ENCODE data around the gene GAGE12C. TPM values are rescaled to one million over a fixed set of nuclear protein-coding genes. Genes with fewer than 3 reads are reported as not detected.
"Not testable (repeated sequence)": the region's sequence is repeated elsewhere in the genome, so short reads cannot be mapped to it uniquely, and the experiment has no call there.

GAGE12C gene, protein sequence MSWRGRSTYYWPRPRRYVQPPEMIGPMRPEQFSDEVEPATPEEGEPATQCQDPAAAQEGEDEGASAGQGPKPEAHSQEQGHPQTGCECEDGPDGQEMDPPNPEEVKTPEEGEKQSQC
- not detected for total RNA-seq (2013)
- not detected for polyA plus RNA-seq
- not detected in 2 replicates for polyA minus RNA-seq
- total RNA-seq, result 0 reads per million in 11 experiments

DNA sequence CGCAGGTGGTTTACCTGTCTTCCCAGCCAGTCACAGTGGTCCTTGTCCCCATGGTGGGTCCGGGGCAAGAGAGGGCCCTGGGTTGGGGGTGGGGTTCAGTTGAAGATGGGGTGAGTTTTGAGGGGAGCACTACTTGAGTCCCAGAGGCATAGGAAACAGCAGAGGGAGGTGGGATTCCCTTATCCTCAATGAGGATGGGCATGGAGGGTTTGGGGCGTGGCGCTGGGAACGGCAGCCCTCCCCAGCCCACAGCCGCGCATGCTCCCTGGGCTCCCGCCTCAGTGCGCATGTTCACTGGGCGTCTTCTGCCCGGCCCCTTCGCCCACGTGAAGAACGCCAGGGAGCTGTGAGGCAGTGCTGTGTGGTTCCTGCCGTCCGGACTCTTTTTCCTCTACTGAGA is at the start of gene GAGE12C:
Gene GAGE12C (plus strand): TSS at position 301 of the 400 bp plus-strand sequence. CDS start 1,155 bp downstream, outside the sequence.
- H2AFZ ChIP-seq (ENCODE audit: insufficient read depth, low read depth, low read length, poor library complexity, severe bottlenecking); H3K9me3 Mint-ChIP-seq; H3K4me2 ChIP-seq (replicated peaks; ENCODE audit: extremely low read depth, low read length, poor library complexity, severe bottlenecking); H3K27me3 ChIP-seq (ENCODE audit: control insufficient read depth in 2 of 2, insufficient read depth in 2 of 2, low read length in 2 of 2); H3K36me3 Mint-ChIP-seq; DNase-seq; H3K27ac Mint-ChIP-seq; H4K20me1 ChIP-seq (ENCODE audit: insufficient read depth, low read length); H3K27ac ChIP-seq (ENCODE audit: low read depth in 1 of 2, low read length in 2 of 2); H3K79me2 ChIP-seq (ENCODE audit: insufficient read depth, low read length); H3K4me1 ChIP-seq (ENCODE audit: control insufficient read depth in 1 of 2, insufficient read depth in 2 of 2, low read length in 2 of 2); H3K4me1 Mint-ChIP-seq; H3K4me3 ChIP-seq (replicated peaks in 1 of 3; ENCODE audit: low read depth in 2 of 3, low read length in 3 of 3); H3K9ac ChIP-seq (ENCODE audit: insufficient read depth, low read length, poor library complexity, severe bottlenecking); H3K36me3 ChIP-seq (replicated peaks in 1 of 2; ENCODE audit: control insufficient read depth in 1 of 2, insufficient read depth in 2 of 2, low read length in 2 of 2); intact Hi-C loops (cut with micrococcal nuclease); H3K9me3 ChIP-seq (replicated peaks in 1 of 2; ENCODE audit: control insufficient read depth in 1 of 2, insufficient read depth in 1 of 2, low read length in 2 of 2); H3K4me3 Mint-ChIP-seq; H3K27me3 Mint-ChIP-seq (ENCODE audit: low read depth in 3 of 3): not testable (repeated sequence)
- no CpG with 5 or more reads among the region's 16 CpGs for WGBS (ENCODE audit: insufficient coverage)

DNA sequence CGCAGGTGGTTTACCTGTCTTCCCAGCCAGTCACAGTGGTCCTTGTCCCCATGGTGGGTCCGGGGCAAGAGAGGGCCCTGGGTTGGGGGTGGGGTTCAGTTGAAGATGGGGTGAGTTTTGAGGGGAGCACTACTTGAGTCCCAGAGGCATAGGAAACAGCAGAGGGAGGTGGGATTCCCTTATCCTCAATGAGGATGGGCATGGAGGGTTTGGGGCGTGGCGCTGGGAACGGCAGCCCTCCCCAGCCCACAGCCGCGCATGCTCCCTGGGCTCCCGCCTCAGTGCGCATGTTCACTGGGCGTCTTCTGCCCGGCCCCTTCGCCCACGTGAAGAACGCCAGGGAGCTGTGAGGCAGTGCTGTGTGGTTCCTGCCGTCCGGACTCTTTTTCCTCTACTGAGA is 9.5 kb downstream of the GAGE12C start, which contains the start of gene GAGE12D:
Gene GAGE12D (plus strand): TSS at position 301 of the 400 bp plus-strand sequence. CDS start 1,155 bp downstream, outside the sequence.
- H3K4me1 Mint-ChIP-seq; H3K27ac ChIP-seq (ENCODE audit: low read depth in 1 of 2, low read length in 2 of 2); H3K36me3 Mint-ChIP-seq; H3K36me3 ChIP-seq (replicated peaks in 1 of 2; ENCODE audit: control insufficient read depth in 1 of 2, insufficient read depth in 2 of 2, low read length in 2 of 2); H3K79me2 ChIP-seq (ENCODE audit: insufficient read depth, low read length); intact Hi-C loops (cut with micrococcal nuclease); H3K4me3 ChIP-seq (replicated peaks in 1 of 3; ENCODE audit: low read depth in 2 of 3, low read length in 3 of 3); H2AFZ ChIP-seq (ENCODE audit: insufficient read depth, low read depth, low read length, poor library complexity, severe bottlenecking); H3K4me3 Mint-ChIP-seq; H3K4me2 ChIP-seq (replicated peaks; ENCODE audit: extremely low read depth, low read length, poor library complexity, severe bottlenecking); H3K4me1 ChIP-seq (ENCODE audit: control insufficient read depth in 1 of 2, insufficient read depth in 2 of 2, low read length in 2 of 2); H3K9me3 ChIP-seq (replicated peaks in 1 of 2; ENCODE audit: control insufficient read depth in 1 of 2, insufficient read depth in 1 of 2, low read length in 2 of 2); H3K27ac Mint-ChIP-seq; H3K9ac ChIP-seq (ENCODE audit: insufficient read depth, low read length, poor library complexity, severe bottlenecking); H3K27me3 ChIP-seq (ENCODE audit: control insufficient read depth in 2 of 2, insufficient read depth in 2 of 2, low read length in 2 of 2); H4K20me1 ChIP-seq (ENCODE audit: insufficient read depth, low read length); H3K27me3 Mint-ChIP-seq (ENCODE audit: low read depth in 3 of 3); H3K9me3 Mint-ChIP-seq; DNase-seq: not testable (repeated sequence)
- WGBS (ENCODE audit: insufficient coverage), result no CpG with 5 or more reads among the region's 16 CpGs

DNA sequence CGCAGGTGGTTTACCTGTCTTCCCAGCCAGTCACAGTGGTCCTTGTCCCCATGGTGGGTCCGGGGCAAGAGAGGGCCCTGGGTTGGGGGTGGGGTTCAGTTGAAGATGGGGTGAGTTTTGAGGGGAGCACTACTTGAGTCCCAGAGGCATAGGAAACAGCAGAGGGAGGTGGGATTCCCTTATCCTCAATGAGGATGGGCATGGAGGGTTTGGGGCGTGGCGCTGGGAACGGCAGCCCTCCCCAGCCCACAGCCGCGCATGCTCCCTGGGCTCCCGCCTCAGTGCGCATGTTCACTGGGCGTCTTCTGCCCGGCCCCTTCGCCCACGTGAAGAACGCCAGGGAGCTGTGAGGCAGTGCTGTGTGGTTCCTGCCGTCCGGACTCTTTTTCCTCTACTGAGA is 19.0 kb downstream of the GAGE12C start, which contains the start of gene GAGE12E:
Gene GAGE12E (plus strand): TSS at position 301 of the 400 bp plus-strand sequence. CDS start 1,155 bp downstream, outside the sequence.
- H3K4me1 Mint-ChIP-seq; H4K20me1 ChIP-seq (ENCODE audit: insufficient read depth, low read length); H3K9me3 Mint-ChIP-seq; H3K4me1 ChIP-seq (ENCODE audit: control insufficient read depth in 1 of 2, insufficient read depth in 2 of 2, low read length in 2 of 2); H3K27me3 ChIP-seq (ENCODE audit: control insufficient read depth in 2 of 2, insufficient read depth in 2 of 2, low read length in 2 of 2); H3K9ac ChIP-seq (ENCODE audit: insufficient read depth, low read length, poor library complexity, severe bottlenecking); H3K36me3 Mint-ChIP-seq; H3K4me2 ChIP-seq (replicated peaks; ENCODE audit: extremely low read depth, low read length, poor library complexity, severe bottlenecking); H3K36me3 ChIP-seq (replicated peaks in 1 of 2; ENCODE audit: control insufficient read depth in 1 of 2, insufficient read depth in 2 of 2, low read length in 2 of 2); H3K9me3 ChIP-seq (replicated peaks in 1 of 2; ENCODE audit: control insufficient read depth in 1 of 2, insufficient read depth in 1 of 2, low read length in 2 of 2); H3K79me2 ChIP-seq (ENCODE audit: insufficient read depth, low read length); DNase-seq; H3K27ac Mint-ChIP-seq; H3K4me3 Mint-ChIP-seq; H3K27me3 Mint-ChIP-seq (ENCODE audit: low read depth in 3 of 3); H3K27ac ChIP-seq (ENCODE audit: low read depth in 1 of 2, low read length in 2 of 2); intact Hi-C loops (cut with micrococcal nuclease); H3K4me3 ChIP-seq (replicated peaks in 1 of 3; ENCODE audit: low read depth in 2 of 3, low read length in 3 of 3); H2AFZ ChIP-seq (ENCODE audit: insufficient read depth, low read depth, low read length, poor library complexity, severe bottlenecking): not testable (repeated sequence)
- WGBS (ENCODE audit: insufficient coverage), result no CpG with 5 or more reads among the region's 16 CpGs

DNA sequence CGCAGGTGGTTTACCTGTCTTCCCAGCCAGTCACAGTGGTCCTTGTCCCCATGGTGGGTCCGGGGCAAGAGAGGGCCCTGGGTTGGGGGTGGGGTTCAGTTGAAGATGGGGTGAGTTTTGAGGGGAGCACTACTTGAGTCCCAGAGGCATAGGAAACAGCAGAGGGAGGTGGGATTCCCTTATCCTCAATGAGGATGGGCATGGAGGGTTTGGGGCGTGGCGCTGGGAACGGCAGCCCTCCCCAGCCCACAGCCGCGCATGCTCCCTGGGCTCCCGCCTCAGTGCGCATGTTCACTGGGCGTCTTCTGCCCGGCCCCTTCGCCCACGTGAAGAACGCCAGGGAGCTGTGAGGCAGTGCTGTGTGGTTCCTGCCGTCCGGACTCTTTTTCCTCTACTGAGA is 28.6 kb downstream of the GAGE12C start, which contains the start of gene GAGE12F:
Gene GAGE12F (plus strand): TSS at position 301 of the 400 bp plus-strand sequence. CDS start 1,155 bp downstream, outside the sequence.
- intact Hi-C loops (cut with micrococcal nuclease); H3K4me1 ChIP-seq (ENCODE audit: control insufficient read depth in 1 of 2, insufficient read depth in 2 of 2, low read length in 2 of 2); H3K4me3 ChIP-seq (replicated peaks in 1 of 3; ENCODE audit: low read depth in 2 of 3, low read length in 3 of 3); H3K27me3 ChIP-seq (ENCODE audit: control insufficient read depth in 2 of 2, insufficient read depth in 2 of 2, low read length in 2 of 2); H2AFZ ChIP-seq (ENCODE audit: insufficient read depth, low read depth, low read length, poor library complexity, severe bottlenecking); H3K27me3 Mint-ChIP-seq (ENCODE audit: low read depth in 3 of 3); H4K20me1 ChIP-seq (ENCODE audit: insufficient read depth, low read length); H3K4me1 Mint-ChIP-seq; H3K4me3 Mint-ChIP-seq; H3K4me2 ChIP-seq (replicated peaks; ENCODE audit: extremely low read depth, low read length, poor library complexity, severe bottlenecking); H3K9me3 Mint-ChIP-seq; DNase-seq; H3K27ac ChIP-seq (ENCODE audit: low read depth in 1 of 2, low read length in 2 of 2); H3K79me2 ChIP-seq (ENCODE audit: insufficient read depth, low read length); H3K36me3 ChIP-seq (replicated peaks in 1 of 2; ENCODE audit: control insufficient read depth in 1 of 2, insufficient read depth in 2 of 2, low read length in 2 of 2); H3K9ac ChIP-seq (ENCODE audit: insufficient read depth, low read length, poor library complexity, severe bottlenecking); H3K36me3 Mint-ChIP-seq; H3K9me3 ChIP-seq (replicated peaks in 1 of 2; ENCODE audit: control insufficient read depth in 1 of 2, insufficient read depth in 1 of 2, low read length in 2 of 2); H3K27ac Mint-ChIP-seq: not testable (repeated sequence)
- WGBS (ENCODE audit: insufficient coverage), result no CpG with 5 or more reads among the region's 16 CpGs
